Astrocyte of the hippocampus (primary cell): ENCODE results near the gene PLAGL2.
A peak's percentile ranks its signal among the peaks of the same experiment; 100 is the strongest.
"Not testable (repeated sequence)": the region's sequence is repeated elsewhere in the genome, so short reads cannot be mapped to it uniquely, and the experiment has no call there.

Source experiments
- DNase-seq: peaks from one replicate; pipeline ENCODE4 v3.0.0; 2011; ENCODE audit warnings: low read depth, low spot score

Gene PLAGL2

DNA sequence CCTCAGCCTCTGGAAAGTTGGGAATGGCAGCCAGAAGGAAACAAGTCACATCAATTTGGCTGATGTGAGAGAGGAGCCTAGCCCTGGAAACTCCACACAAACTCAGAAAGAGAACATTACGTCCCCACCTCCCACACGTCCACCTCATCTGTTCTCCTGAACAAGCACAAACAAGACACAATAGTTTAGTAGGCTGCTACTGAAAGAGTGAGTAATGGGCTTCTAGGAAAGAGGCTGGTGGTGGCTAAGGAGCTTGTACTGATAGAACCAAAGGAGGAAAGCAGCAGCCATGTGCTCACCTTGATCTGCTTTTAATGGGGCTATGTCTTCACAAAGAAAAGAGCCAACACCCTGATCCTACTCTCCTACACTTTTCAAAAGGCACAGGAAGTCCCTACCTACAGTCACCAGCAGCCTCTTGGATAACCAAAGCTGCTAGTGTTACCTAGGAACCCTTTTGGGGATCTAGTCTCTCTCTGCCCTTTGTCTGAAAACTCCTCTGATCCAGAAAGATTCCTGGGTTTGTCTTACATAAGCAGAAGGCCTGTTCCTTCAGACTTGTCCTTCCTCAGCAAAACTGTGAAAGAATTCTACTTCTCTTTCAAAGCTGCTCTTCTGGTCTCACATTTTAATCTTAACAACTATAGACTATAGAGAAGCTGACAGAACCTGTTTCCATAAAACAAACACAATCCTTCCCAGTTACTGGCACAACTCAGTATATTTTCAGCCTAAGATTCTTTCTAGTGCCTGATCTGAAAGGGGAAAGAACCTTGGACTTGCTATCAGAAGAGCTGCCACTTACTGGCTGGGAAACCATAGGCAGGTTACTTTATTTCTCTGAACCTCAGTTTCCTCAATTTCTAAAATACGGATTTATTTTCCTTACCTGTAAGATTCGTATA lies 3.1 kb downstream of the PLAGL2 start:
- DNase-seq: peak; percentile 36

- DNase-seq: no peak
Observed at GRCh38 chr20:32203356-32204204, 4.0 kb downstream of the PLAGL2 start.

GRCh38 chr20:32201977-32202363 lies 5.6 kb downstream of the PLAGL2 start:
- DNase-seq: no peak

- DNase-seq: peak; percentile 36
Observed at GRCh38 chr20:32201296-32201976, 6.1 kb downstream of the PLAGL2 start.

DNA sequence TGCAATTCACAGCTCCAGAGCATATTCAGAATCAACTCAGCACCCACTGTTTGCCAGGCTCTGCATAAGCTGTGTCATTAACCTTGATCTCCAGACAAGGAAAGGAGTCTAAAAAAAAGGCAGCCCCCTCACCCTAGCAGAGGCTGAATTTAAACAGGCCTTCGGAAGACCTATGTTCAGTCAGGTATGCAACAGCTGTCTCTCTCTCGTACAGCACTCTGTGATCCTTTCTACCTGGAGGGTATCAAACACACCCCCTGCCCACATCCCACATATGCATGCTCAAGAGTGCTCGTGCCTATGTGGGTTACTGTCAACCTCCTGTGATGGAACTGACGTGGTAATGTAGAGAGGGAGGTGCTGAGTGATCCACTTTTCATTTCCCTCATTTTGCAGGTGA lies 8.5 kb downstream of the PLAGL2 start:
- DNase-seq: no peak

GRCh38 chr20:32197136-32197535 lies 10.4 kb downstream of the PLAGL2 start:
- not testable (repeated sequence) for DNase-seq

GRCh38 chr20:32196613-32197012 lies 10.9 kb downstream of the PLAGL2 start:
- not testable (repeated sequence) for DNase-seq

GRCh38 chr20:32195581-32195980 lies 12.0 kb downstream of the PLAGL2 start:
- DNase-seq: no peak

DNA sequence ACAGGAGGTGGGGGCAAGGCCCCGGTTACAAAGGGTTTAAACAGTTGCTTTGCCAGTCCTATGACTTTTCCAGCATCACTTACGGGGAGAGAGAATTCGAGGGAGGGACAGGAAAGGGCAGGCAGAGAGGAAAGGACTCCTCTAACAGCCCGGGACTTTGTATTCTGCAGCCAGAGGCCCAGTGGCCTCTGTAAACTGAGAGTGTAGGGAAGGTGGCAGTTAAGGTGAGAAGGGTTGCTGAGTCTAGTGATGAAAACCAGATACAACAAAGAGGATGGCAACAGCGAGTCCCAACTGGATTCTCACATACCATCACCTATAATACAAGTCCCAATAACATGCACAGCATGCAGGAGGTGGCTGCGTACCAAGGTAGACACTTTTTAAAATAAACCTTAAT lies 13.5 kb downstream of the PLAGL2 start:
- DNase-seq: no peak

DNA sequence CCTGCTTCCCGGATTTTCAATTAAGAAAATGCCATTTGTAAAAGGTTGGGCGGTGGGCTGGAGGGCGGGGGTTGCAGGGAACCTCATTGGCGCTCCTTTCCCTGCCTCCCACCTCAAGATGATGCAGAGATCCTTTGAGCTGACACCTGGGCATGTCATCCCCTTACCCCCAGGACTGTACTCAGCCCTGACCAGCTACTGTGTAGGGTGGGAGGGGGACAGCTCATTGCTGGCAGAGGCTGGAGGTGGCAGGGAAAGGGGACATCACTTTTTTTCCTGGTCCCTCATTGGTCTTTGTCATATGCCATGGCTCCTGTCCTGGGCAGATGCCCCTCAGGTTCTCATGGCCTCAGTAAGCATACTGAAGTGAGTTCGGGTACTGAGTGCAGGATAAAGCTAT lies 14.2 kb downstream of the PLAGL2 start:
- not testable (repeated sequence) for DNase-seq

DNA sequence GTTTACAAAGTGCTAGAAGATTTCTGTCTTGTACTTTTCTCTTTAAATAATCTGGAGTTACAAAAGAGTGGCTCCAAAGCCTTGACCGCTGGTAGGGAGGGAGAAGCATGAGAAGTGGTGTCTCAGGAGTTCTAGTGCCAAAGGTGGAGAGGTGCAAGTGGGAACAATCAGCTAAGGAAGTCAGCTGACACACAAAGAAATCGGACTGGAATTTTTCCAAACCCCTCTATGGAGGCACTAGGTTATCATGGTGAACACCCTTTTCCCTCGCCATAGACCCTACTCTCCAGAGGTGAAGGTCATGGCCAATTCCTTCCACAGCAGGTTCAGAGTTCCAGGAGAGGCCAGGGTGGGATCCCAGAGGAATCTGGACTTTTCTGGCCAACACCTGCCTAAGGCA lies 14.8 kb downstream of the PLAGL2 start:
- no peak for DNase-seq

DNA sequence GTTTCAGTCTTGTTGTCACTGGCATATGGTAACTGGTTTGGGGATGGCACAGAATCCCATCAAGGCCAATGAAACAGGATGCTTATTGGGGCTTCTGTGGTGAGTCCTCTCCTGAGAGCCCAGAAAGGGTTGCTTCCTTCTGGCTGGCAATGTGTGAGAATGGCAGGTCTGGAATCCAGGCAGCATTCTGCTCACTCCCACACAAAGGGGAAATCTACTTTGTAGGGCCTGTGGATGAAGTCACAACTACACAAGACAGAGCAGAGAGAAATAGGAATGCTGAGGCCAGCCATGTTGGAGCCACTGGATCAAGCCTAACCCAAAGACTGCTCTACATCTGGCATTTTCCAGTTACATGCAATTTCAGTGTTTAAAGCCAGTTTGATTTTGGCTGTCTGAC lies 15.7 kb downstream of the PLAGL2 start:
- peak; percentile 24 for DNase-seq

GRCh38 chr20:32191422-32191821 lies 16.1 kb downstream of the PLAGL2 start:
- DNase-seq: no peak

GRCh38 chr20:32190616-32191415 lies 16.7 kb downstream of the PLAGL2 start:
- DNase-seq: no peak

GRCh38 chr20:32189691-32190615 lies 17.6 kb downstream of the PLAGL2 start:
- peak; percentile 65 for DNase-seq

DNA sequence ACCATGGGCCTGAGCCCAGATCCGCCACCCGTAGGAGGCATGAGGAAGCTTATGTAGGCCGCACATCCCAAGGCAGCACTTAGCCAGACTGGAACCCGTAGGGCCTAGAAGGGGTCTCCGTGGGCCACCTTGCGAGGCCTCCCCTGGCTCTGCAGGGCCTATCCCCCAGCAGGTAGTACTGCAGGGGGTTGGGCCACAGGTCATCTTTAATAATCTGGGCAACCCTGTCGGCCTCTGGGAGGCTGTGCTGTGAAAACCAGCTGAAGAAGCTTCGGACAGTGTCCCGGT lies 18.5 kb downstream of the PLAGL2 start:
- DNase-seq: no peak

DNA sequence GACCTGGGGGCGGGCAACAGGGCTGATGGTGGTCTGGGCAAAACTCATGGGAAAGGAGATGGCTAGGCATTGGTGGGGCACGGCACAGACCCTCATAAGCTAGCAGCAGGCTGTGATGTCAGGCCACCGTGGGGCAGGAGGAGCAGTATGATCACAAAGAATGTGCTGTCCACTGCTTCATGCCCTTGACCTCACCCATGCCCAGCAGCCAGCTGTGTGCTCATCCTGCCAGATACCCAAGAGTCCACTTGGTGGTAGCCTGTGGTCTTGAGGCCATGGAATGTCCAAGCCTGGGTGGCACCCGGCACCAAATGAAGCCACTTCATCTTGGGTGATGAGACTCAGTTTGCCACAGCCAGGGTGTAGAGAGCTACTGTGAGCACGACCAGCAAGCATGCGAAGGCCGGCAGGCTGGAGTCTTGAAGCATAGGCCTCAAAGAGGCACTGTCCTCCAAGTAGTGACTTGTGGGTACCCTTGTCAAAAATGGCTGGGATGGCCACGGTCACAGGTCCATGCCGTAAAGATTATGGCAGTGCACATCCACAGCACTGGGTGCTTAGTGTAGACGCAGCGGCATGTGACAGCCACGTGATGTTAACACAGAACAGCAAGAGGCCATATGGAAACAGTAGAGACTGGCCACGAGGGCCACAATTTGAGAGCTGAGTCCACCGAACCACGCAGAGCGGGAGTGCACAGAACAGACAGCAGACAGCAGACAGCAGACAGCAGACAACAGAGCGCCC lies 19.0 kb downstream of the PLAGL2 start:
- no peak for DNase-seq

DNA sequence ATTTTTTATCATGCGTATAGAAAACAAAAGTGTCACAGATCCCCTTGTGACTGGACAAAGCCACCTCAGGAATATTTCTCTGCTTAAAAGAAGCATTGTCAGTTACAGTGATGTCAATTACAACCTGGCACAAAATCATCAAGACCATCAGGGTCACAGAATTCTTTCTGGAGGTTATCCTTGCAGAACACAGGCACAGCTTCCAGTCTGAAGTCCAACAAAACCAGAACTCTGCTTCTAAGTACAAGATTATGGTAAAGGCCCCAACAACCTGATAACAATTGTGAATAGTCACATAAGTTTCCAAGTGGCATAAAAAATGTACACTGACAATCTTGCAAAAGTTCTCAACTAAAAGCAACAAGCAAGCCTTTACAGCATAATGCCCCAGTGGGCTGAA lies 21.0 kb downstream of the PLAGL2 start:
- no peak for DNase-seq

GRCh38 chr20:32184961-32185603 lies 22.5 kb downstream of the PLAGL2 start:
- no peak for DNase-seq
